HuH-7 (cell line): ENCODE data around the gene INSRR.

Experiments
- DNase-seq: peaks from one replicate; pipeline ENCODE4 v3.0.0; 2011; ENCODE audit warnings: low spot score

Gene INSRR

DNA sequence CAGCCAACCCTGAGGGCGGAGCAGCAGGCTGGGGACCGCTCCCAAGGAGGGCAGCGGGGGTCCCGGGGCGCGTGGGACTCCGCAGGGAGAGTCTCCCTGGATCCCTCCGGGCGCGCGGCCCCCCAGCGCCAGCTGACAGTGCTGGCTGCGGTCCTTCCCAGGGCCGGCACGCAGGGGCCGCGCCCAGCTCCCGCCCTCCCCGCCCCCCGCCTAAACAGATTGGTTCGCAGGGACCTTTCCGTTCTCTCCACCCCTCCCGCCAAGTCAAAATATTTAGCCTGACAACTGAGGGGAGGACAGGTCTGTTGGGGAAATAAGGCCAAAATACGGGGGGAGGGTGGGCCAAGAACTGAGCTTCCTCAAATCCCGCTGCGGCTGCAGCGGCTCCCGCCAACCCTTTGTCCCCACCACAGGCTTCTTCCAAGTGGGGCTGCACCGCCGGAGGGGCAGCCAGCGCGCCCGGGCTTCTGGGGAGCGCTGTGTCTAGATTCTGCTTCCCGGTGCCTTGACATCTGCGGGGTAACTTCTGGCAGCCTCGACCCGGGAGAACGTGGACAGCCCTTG is at the start of gene INSRR:
TSS of gene INSRR (minus strand) at position 159 of the 564 bp plus-strand sequence. CDS start 496 bp downstream, outside the sequence.
- peak; percentile 51 for DNase-seq

DNA sequence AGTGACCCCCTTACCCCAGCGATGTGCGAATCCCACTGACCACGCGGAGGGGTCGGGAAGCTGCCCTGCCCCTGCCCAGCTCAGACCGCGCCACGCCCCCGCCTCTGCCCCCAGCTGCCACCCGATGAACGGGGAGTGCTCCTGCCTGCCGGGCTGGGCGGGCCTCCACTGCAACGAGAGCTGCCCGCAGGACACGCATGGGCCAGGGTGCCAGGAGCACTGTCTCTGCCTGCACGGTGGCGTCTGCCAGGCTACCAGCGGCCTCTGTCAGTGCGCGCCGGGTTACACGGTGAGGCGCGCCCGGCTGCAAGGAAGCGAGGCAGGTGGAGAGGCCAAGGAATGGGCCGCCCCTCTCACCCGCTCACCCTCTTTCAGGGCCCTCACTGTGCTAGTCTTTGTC is 49.6 kb upstream of the INSRR start:
- DNase-seq = no peak

DNA sequence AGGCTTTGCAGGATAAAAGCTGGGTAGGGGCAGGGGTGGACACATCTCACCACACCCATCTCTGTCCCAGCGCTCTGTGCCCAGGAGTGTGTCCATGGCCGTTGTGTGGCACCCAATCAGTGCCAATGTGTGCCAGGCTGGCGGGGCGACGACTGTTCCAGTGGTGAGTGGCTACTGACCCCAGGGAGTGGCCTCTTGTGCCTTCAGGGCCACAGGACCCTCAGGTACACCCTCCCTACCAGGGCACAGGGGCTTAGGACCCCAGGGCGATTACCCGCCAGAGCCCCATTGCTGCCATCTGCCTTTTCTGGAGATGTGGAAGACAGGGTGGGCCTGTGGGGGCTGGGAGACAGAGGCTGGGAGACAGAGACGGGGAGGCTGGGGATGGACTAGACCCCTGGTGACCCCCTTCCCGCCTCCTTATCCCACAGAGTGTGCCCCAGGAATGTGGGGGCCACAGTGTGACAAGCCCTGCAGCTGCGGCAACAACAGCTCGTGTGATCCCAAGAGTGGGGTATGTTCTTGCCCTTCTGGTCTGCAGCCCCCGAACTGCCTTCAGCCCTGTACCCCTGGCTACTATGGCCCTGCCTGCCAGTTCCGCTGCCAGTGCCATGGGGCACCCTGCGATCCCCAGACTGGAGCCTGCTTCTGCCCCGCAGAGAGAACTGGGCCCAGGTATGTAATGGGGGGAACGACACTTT is 47.4 kb upstream of the INSRR start:
- DNase-seq = no peak

DNA sequence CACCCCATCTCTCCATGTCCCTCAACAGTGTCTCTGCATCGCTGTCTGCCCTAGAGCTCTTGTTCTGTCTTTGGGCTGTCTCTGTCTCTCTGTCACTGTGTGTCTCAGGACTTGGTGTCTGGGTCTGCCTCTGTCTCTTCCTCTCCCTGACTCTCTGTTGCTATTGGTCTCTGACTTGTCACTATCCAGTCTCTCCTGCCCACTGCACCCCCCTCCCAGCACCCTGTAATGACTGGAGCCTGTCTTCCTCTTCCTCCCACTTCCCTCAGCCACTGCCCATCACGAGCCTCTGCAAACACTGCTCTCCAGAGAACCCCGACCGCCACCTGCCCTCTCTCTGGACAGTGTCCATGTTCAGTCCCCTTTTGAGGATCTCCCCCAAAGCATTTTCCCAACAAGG is 46.7 kb upstream of the INSRR start:
- DNase-seq = no peak

DNA sequence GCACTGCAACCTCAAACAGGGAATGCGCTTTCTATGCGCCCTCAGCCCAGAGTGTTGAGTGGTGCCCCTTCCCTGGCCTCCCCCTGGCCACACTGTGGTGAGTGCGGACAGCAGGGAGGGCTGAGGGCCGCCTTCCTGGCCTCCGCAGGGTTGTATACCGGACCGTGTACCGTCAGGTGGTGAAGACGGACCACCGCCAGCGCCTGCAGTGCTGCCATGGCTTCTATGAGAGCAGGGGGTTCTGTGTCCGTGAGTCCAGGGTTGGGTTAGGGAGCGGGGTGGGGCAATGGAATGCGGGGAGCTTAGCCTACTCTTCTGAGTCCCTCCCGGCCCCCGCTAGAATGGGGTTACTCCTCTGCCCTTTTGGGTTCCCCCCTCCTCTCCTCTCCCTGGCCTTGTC is 46.3 kb upstream of the INSRR start:
- DNase-seq = no peak

DNA sequence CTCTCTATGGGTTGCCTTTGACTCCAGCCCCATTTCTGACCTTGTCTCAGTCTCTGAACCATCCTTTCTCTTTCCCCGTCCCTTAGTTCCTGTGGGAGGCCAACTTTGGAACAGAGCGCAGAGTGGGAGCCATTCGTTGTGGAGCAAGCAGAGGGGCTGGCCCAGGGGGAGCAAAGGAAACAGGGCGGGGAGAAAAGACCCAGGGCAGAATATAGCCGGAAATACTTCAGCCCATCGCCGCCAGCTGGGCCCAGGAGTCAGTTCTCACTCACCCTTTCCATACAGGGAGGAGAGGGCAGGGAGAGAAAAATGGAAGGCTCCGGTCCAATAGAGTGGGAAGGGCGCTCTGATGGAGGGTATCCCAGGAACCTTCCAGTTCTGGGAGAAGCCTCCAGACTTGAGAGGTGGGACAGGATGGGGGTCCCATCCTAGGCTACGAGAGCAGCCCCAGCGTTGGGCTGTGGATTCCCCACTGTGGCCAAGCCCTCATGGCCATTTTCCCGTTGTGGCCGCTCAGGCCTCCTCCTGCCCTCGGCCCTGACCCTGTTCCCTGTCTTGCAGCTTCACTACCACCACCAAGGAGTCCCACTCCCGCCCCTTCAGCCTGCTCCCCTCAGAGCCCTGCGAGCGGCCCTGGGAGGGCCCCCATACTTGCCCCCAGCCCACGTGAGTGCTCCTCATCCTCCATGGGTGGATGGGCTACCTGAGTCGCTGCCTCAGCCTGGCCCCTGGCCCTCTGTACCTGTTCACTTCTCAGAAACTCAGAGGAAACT is 45.5 kb upstream of the INSRR start:
- DNase-seq = no peak

DNA sequence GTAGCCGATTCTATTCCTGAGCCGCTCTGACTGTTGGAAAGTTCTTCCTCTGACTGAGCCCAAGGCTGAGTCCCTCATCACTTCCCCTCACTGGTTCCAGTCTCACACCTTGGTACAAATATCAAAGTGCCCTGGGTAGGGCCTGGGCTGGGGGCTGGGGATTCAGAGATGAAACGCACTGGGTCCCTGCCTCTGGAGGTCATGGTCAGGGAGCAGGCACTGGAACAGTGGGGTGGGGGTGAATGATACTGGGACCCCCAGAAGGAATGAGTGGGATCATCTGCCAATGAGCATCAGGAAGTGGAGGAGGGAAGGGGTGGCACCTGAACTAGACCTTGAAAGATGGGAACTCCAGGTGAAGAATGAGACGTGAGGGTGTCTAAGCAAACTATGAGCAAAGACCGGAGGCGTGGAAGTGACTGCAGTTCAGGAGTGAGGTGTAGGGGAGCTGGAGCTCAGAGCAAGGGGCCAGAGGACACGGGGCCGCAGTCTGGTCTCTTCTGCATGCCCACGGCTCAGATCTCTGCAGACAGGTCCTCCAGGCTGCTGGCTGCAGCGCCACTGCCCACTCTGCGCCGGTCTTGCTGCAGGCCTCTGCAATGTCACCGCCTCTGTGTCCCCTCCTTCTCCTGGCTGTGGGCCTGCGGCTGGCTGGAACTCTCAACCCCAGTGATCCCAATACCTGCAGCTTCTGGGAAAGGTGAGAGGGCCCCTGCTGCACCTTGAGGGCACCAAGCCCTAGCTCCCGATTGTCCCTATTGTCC is 44.6 kb upstream of the INSRR start:
- DNase-seq = no peak

DNA sequence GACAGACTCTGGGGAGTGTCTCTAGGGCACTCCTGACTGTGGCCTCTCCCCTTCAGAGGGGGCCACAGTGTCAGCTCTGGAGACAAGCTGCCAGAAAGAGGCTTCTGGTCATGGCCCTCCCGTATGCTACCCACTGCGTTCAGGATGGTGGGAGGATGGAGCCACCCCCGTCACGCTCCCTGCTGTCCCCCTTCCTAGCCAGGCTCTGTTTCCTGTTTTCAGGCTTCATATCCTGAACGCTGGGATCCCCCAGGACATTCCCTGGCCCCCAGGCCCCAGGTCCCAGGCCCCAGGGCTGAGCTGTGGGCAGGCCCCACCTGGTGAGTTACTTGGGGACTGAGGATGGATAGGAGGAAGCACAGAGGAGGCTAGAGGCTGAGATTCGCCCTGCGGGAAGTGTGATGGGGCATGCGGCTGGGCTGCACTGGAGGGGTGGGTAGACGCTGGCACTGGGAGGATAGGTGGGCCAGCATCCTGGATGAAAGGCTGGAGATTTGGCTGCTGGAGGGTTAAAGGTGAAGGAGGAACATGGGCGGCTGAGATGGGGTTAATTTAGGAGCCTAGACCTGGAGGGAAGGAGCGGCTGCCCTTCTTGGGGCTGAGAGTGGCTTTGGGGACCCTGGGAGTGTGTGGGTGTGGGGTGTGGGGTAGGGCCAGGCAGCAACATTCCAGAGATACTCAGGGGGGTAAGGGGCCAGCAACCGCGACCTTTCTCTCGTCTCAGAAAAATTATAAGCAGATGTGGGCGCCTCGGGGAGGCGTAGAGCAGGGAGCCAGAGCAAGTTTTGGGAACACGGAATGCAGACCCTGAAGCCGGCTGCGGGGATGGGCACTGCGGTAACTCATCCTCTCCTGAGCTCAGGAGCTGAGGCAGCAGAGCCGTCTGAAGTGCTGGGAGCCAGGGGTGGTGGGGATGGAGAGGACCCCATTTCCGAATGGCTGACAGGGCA is 43.3 kb upstream of the INSRR start:
- DNase-seq = no peak

DNA sequence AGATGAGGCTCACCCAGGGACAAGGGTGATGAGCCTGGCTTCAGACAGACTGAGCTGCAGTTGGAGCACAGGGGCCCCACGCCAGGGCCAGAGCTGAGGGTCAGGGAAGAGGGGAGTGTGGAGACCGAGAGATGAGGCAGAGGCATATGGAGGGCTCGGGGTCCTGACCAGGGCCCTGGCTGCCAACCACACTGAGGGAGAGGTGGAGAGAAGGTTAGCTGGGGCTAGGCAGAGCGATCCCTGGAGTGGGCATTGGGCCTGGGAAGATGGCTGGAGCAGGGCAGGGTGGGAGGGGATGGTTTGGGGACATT is 42.6 kb upstream of the INSRR start:
- no peak for DNase-seq

DNA sequence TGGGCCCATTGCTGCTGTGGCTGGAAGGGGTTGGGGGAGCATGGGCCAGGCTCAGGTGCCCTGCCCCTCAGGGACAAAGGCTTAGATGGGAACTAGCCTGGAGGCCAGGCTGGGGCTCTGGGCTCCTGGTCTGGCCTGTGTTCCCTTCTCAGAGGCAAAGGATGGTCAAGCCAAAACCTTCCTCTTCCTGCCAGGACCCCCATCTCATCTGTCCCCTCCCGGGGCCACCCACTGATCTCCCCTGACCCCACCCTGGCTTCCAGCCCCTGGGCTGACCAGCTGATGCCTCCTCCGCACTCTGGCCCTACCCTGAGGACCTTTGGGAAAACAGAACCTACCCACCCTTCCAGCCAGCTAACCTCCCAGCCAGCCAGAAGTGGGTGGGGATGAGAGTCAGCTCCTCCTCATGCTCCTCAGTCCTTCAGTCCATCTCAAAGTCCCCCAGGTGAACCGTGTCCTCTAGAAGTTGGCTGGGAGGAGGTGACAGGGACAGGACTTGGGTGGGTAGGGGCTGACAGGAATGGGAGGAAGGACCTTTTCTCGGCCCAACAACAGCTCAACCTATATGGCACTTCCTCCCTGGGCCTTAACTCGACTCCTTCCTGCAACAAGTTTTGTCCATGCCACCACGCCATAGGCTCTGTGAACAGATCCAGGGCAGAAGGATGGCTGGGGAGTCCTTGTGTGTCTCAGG is 42.1 kb upstream of the INSRR start:
- no peak for DNase-seq

DNA sequence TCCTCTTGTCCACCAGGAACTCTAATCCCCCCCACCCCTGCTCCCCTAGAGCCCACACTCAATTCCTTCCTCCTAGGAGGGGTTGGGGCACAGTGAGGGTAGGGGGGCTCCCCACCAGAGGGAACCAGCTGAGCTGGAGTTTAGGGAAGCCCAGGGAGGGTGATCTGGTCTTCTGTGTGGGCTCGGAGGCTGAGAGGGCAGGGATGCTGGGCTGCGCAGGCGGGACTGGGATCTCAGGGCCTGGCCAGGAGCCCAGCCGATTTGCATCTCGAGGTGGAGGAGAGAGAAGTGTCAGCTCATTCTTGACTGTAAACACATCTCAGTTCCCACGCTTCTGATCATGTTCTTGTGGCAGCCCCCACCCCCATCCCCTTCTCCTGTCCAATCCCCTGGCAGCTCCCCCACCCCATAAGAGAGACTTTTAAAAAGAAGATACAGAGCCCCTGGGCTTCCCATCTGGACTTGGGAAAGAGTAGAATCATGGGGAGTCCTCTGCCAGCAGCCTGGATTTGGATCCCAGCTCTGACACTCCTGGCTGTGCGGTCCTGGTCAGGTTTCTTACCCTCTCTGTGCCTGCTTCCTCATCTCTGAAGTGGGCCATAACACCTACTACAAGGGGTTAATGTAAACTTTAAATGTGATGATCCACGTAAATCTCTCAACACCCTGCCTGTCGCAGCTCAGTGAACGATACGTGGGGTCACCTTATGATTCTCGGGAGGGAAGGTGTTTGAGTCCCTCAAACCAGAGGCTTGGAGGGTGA is 41.2 kb upstream of the INSRR start:
- DNase-seq = no peak

DNA sequence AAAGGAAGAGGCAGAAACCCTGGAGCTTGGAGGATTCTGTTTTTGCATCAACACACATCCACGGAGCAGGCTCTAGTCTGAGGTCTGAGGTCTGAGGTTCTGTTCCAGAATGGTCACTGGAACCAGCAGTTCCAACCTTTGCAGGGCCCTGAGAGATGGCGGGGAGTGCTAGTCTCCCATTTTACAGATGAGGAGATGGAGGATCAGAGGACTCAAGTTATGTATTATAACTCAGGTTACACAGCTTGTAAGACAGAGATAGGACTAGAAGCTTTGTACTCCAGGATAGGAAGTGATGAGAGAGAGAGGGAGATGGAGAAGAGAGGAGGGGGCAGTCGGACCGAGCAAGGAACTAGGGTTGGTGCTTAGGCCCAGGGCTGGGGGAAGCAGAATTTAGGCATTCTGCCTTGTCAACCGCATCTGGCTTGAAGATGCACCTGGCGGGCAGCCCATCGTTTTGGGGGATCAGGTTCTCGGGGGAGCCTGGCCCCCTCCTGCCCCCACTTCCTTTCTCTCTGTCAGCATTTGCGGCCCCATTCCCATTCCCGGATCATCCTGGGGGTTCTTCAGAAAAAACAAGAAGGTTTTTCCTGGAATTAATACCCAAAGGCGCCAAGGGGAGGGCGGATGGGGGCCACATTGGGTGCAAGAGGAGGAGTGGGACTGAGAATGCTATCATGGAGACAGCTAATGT is 40.2 kb upstream of the INSRR start:
- DNase-seq = no peak

DNA sequence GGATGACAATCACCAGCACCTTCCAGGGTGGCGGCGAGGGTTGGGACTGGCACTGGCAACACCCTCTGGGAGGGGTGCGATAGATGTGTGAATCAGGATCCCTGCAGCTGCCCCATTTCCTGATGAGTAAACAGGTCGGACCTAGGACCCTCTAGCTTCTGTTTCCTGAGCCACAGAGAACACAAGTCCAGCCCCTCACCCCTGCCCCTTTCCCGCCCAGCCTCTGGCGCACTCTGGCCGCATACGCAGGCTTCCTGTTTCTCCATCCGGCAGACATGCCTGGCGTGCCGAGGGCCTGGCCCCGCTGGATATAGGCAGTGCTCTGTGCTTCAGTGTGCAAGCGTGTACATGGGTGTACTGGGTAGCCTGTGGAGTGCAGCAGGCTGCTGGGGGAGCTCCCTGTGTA is 39.2 kb upstream of the INSRR start:
- DNase-seq = no peak

DNA sequence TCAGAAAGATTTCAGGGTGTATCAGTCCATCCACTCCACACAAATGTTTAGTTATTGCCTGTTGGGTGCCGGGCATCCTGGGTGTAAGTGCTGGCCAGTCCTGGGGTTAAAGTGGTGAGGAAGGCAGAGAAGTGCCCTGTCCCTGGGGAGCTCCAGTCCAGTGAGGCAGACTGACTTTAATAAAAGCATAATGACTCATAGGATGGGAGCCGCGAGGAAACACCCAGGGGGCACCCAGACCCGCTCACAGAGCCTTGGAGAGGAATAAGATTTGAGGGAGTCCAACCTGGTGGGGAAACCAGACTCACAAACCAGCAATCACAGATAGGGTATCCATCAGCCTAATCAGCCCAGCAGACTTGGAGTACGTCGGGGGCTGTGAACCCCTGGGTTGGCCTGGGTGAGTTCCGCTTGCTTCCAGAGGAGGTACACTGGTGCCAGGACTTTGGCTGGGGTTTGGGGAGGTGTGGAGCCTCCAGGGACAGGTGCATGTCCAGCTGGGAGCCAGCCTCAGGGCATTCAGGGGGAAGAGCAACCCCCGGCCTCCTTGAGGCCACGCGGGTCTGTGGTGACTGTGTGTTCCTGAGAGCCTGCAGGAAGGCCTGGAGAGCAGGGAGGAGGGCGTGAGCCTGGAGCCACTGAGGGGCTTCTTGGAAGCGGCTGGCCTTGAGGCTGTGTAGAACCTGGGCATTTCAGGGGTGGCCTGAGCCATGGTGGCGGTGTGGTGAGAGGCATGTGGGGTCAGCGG is 38.3 kb upstream of the INSRR start:
- no peak for DNase-seq

DNA sequence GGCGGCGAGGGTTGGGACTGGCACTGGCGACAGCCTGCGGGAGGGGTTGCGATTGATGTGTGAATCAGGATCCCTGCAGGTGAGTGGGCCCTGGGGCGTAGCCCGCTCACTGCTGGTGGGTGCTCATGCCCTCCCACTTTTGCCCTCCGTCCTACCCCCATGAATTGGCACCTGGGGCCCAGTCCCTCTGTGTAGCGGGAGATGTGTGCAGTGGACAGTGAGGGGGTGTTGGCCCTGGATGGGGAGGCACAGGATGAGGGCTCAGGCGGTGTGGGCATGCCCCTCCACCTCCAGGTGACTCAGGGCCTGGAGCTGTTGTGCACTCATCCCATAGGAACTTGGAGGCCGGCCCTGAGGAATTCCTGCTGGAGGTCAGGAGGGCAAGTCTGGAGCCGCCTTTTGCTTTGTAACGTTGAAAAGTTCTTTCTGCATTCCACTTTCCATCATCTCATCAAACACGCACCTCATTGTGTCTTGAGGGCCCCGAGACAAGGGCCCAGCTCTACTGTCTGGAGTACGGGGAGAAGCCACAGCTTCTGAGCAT is 37.6 kb upstream of the INSRR start:
- no peak for DNase-seq

DNA sequence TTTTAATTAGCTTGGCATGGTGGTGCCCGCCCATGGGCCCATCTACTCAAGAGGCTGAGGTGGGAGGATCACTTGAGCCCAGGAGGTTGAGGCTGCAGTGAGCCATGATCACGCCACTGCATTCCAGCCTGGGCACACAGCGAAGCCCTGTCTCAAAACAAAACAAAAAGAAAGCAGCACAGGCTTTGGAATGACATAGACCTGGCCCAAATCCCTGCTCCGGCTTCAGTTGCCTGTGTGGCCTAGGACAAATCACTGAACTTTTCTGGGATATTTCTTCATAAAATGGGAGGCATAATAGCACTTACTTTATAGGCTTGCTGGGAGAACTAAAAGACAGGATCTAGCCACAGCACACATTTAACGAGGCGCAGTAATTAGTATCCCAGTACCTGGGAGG is 37.0 kb upstream of the INSRR start:
- DNase-seq = no peak

DNA sequence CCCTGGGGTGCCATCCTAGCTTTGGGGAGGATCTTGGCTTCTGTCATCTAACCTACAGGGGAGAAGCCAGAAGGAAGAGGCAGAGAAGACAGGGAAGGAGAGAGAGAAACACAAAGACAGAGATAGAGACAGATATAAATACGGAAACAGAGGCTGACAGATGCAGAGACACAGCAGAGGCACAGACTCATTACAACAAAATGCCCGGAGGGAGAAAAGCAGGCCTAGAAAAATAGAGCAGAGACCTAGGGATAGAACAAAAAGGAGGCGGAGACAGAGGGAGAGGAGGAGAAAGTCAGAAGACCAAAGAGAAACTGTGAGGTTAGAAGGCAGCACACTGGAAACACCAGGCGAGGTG is 36.5 kb upstream of the INSRR start:
- no peak for DNase-seq

DNA sequence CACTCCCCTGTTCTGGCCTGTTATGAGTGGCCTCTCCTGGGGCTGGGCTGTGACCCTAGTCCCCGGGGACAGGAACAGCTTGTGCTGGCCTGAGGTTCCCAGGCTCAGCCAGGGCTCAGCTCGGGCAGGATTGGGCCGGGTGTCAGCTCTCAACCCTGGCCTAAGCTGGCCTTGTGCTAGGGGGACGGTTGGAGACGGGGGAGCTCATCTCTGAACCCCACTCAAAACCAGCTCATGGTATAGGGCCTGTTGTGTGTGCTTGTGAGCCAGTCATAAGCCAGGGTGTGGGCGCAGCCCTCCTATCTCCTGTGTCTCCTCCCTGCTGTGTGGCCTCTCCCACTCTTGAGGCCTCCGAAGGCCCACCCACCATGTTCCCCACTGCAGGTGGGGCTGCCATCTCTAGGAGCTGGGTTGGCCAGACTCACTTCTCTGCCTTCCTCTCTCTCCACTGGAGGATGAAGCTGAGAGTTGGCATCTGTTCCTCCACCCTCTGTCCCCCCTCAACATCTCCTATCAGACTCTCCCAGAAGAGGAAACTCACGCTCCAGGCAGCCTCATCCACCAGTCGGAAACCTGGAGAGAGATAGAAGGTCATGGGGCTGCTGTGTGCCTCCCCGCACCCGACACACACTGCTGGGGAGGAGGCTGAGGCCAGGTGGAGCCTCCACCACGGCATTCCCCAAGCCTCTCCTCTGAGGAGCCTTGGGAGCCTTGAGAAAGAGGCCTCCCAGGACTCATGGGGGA is 36.0 kb upstream of the INSRR start:
- DNase-seq = no peak
